Measurements from ENCODE around the gene PIN1. TPM values are rescaled to one million over a fixed set of nuclear protein-coding genes. Genes with fewer than 3 reads are reported as not detected.

The PIN1 gene
- total and polyA plus RNA-seq, 2 of the 13 experiments (the other 11 are each of a cell fraction or from before 2014, with no cell fraction given), result 31.9 to 72.0 TPM

GRCh38 chr19:9791552-9792205, 43.4 kb upstream of the PIN1 start (continued):
- TF ChIP-seq, protein P1, sequence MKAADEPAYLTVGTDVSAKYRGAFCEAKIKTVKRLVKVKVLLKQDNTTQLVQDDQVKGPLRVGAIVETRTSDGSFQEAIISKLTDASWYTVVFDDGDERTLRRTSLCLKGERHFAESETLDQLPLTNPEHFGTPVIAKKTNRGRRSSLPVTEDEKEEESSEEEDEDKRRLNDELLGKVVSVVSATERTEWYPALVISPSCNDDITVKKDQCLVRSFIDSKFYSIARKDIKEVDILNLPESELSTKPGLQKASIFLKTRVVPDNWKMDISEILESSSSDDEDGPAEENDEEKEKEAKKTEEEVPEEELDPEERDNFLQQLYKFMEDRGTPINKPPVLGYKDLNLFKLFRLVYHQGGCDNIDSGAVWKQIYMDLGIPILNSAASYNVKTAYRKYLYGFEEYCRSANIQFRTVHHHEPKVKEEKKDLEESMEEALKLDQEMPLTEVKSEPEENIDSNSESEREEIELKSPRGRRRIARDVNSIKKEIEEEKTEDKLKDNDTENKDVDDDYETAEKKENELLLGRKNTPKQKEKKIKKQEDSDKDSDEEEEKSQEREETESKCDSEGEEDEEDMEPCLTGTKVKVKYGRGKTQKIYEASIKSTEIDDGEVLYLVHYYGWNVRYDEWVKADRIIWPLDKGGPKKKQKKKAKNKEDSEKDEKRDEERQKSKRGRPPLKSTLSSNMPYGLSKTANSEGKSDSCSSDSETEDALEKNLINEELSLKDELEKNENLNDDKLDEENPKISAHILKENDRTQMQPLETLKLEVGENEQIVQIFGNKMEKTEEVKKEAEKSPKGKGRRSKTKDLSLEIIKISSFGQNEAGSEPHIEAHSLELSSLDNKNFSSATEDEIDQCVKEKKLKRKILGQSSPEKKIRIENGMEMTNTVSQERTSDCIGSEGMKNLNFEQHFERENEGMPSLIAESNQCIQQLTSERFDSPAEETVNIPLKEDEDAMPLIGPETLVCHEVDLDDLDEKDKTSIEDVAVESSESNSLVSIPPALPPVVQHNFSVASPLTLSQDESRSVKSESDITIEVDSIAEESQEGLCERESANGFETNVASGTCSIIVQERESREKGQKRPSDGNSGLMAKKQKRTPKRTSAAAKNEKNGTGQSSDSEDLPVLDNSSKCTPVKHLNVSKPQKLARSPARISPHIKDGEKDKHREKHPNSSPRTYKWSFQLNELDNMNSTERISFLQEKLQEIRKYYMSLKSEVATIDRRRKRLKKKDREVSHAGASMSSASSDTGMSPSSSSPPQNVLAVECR (CRISPR knock-in tag; IDR thresholded peaks at IDR 0.05; ENCODE audit: borderline replicate concordance), result peak; percentile 41; the same call in 1 of the 2 replicates

- 8% methylated on average over 62 of the region's 70 CpGs for WGBS (ENCODE audit: low lambda C conversion rate)
- peak; percentile 71 for DNase-seq (ENCODE audit: low spot score)
- peaks cover 19% of the 10 kb centered on the region for H3K4me1 ChIP-seq (ENCODE audit: insufficient read depth, low read length)
- H3K27me3 ChIP-seq (ENCODE audit: control insufficient read depth in 1 of 2, insufficient read depth in 2 of 2, low read length in 2 of 2), result no peaks in the 10 kb centered on the region
- peak overlapping the region; percentile 43 for H3K27ac ChIP-seq (ENCODE audit: extremely low read length, insufficient read depth, low read length)
- H2AFZ ChIP-seq (ENCODE audit: low read length), result no peak overlapping the region
- ChIA-PET CTCF (ENCODE audit: low intra/inter-chr PET ratio, low total read pairs) (interaction anchor here (1.1 kb wide), 1 partner anchor 167 kb away, joined by 5 read pairs; no protein-coding TSS in a partner anchor), POLR2A (no interaction called here)
- BruUV-seq (replicated peaks), result no TSS peak
- peak overlapping the region; percentile 60 to 78 (median 69); a peak in 4 of 6 replicates for H3K4me3 ChIP-seq (replicated peaks in 1 of 3; ENCODE audit: insufficient read depth in 1 of 3, low read depth in 2 of 3, low read length in 3 of 3)
- ATAC-seq, result peak; percentile 68
- in situ Hi-C loops (cut with HindIII; ENCODE audit: extremely low pct_ligation_motif_present, low pct_unique_long_range_greater_than_20kb), result loop anchor here (5.0 to 25.0 kb wide), 2 partner anchors 165 to 655 kb away; partner anchors contain the start of genes OR7G3 and ZNF317
- H3K79me2 ChIP-seq (ENCODE audit: insufficient read depth, low read length), result no peaks in the 10 kb centered on the region
- FAIRE-seq, result no peak
- H3K9me3 ChIP-seq (ENCODE audit: low read length), result no peaks in the 10 kb centered on the region
- intact Hi-C loops (cut with micrococcal nuclease; ENCODE audit: unreplicated experiment), result loop anchor here (1.0 to 10.0 kb wide), 2 partner anchors 27 to 478 kb away; partner anchors contain the start of gene FBXL12
- no peaks in the 10 kb centered on the region for H4K20me1 ChIP-seq (ENCODE audit: insufficient read depth, low read length)
- no peaks in the 10 kb centered on the region for H3K36me3 ChIP-seq (replicated peaks in 1 of 2; ENCODE audit: control insufficient read depth in 1 of 2, insufficient read depth in 2 of 2, low read length in 2 of 2)
- peak overlapping the region; percentile 39; the same call in 1 of the 2 replicates for H3K9ac ChIP-seq (ENCODE audit: insufficient read depth, low read depth, low read length)
- H3K4me2 ChIP-seq (ENCODE audit: low read depth, low read length), result peak overlapping the region; percentile 58
- no peak for TF ChIP-seq RFX5 (IDR thresholded peaks at IDR 0.05; ENCODE audit: low read depth, low read length)
- TF ChIP-seq U2AF1 (optimal IDR thresholded peaks at IDR 0.05; ENCODE audit: low read depth, low read length), result no peak
- 0 out of 2 replicates have a peak, but pooled peaks have one; percentile 42 for TF ChIP-seq ZFP91 (CRISPR knock-in tag; IDR thresholded peaks at IDR 0.05; ENCODE audit: borderline replicate concordance)
- TF ChIP-seq ZNF501 (CRISPR knock-in tag; IDR thresholded peaks at IDR 0.05), result 0 out of 2 replicates have a peak, but pooled peaks have one; percentile 27
- TF ChIP-seq SIN3A (IDR thresholded peaks at IDR 0.05; ENCODE audit: borderline replicate concordance, low read depth, low read length), result peak; percentile 24; the same call in 1 of the 2 replicates
- TF ChIP-seq RBFOX2 (IDR thresholded peaks at IDR 0.05; ENCODE audit: low read depth, low read length), result peak; percentile 37; the same call in 1 of the 2 replicates
- TF ChIP-seq ZNF333 (CRISPR knock-in tag; IDR thresholded peaks at IDR 0.05; ENCODE audit: borderline replicate concordance), result 0 out of 2 replicates have a peak, but pooled peaks have one; percentile 22
- TF ChIP-seq KDM5A (IDR thresholded peaks at IDR 0.05; ENCODE audit: borderline replicate concordance, low read length), result peak; percentile 37; the same call in 1 of the 2 replicates
- TF ChIP-seq ZIK1 (CRISPR knock-in tag; IDR thresholded peaks at IDR 0.05; ENCODE audit: borderline replicate concordance, low read depth), result no peak
These were observed 42.7 kb upstream of the PIN1 start for GRCh38 chr19:9792206-9793070.
